ENCODE results near the gene TEKT5.

TEKT5 gene

GRCh38 chr16:10614685-10615084 is 80.0 kb downstream of the TEKT5 start:
- H2BK5ac ChIP-seq (ENCODE audit: low read length), result no peak overlapping the region
- H4K5ac ChIP-seq (ENCODE audit: low read length), result no peak overlapping the region
- no peaks in the 10 kb centered on the region for H3K79me2 ChIP-seq (ENCODE audit: control insufficient read depth, insufficient read depth, low read length)
- no peak for DNase-seq
- peaks cover 8% of the 10 kb centered on the region for H3K4me1 ChIP-seq (ENCODE audit: control insufficient read depth, low read depth, low read length)
- no peak overlapping the region for H3K23ac ChIP-seq (ENCODE audit: low read length)
- no peak overlapping the region for H4K8ac ChIP-seq (ENCODE audit: low read depth, low read length)
- no peaks in the 10 kb centered on the region for H3K27me3 ChIP-seq (ENCODE audit: insufficient read depth, low read length, poor library complexity)
- H3K9ac ChIP-seq (ENCODE audit: low read length), result no peak overlapping the region
- no peak overlapping the region for H2BK120ac ChIP-seq (ENCODE audit: low read depth, low read length)
- H3K18ac ChIP-seq (ENCODE audit: low read length), result no peak overlapping the region
- H3K4me3 ChIP-seq (ENCODE audit: low read length), result no peak overlapping the region
- no peak overlapping the region for H2BK15ac ChIP-seq (replicated peaks; ENCODE audit: low read depth)
- H2AK5ac ChIP-seq (ENCODE audit: low read length), result no peak overlapping the region
- no peaks in the 10 kb centered on the region for H3K36me3 ChIP-seq (ENCODE audit: control insufficient read depth, insufficient read depth, low read length)
- no peak overlapping the region for H3K27ac ChIP-seq (ENCODE audit: low read depth, low read length)
- H3K4me2 ChIP-seq (ENCODE audit: low read length), result no peak overlapping the region
- no peak overlapping the region for H3K4ac ChIP-seq (ENCODE audit: low read depth, low read length)
- H3K56ac ChIP-seq (ENCODE audit: low read length), result no peak overlapping the region
- no peaks in the 10 kb centered on the region for H3K79me1 ChIP-seq (ENCODE audit: low read length)

- H2BK120ac ChIP-seq (ENCODE audit: low read depth, low read length), result no peak overlapping the region
- H3K79me2 ChIP-seq (ENCODE audit: control insufficient read depth, insufficient read depth, low read length), result no peaks in the 10 kb centered on the region
- H3K4ac ChIP-seq (ENCODE audit: low read depth, low read length), result no peak overlapping the region
- no peak overlapping the region for H2BK15ac ChIP-seq (replicated peaks; ENCODE audit: low read depth)
- peak overlapping the region; percentile 71 for H3K23ac ChIP-seq (ENCODE audit: low read length)
- H3K27ac ChIP-seq (ENCODE audit: low read depth, low read length), result no peak overlapping the region
- H3K27me3 ChIP-seq (ENCODE audit: insufficient read depth, low read length, poor library complexity), result no peaks in the 10 kb centered on the region
- H3K4me3 ChIP-seq (ENCODE audit: low read length), result no peak overlapping the region
- no peak overlapping the region for H4K5ac ChIP-seq (ENCODE audit: low read length)
- H3K56ac ChIP-seq (ENCODE audit: low read length), result no peak overlapping the region
- H2AK5ac ChIP-seq (ENCODE audit: low read length), result no peak overlapping the region
- no peaks in the 10 kb centered on the region for H3K79me1 ChIP-seq (ENCODE audit: low read length)
- no peak for DNase-seq
- H3K4me2 ChIP-seq (ENCODE audit: low read length), result no peak overlapping the region
- H3K36me3 ChIP-seq (ENCODE audit: control insufficient read depth, insufficient read depth, low read length), result no peaks in the 10 kb centered on the region
- H3K18ac ChIP-seq (ENCODE audit: low read length), result no peak overlapping the region
- H2BK5ac ChIP-seq (ENCODE audit: low read length), result no peak overlapping the region
- no CpG with 5 or more reads among the region's 6 CpGs for WGBS (ENCODE audit: extremely low coverage, insufficient coverage, low lambda C conversion rate)
- H3K9ac ChIP-seq (ENCODE audit: low read length), result no peak overlapping the region
- H3K4me1 ChIP-seq (ENCODE audit: control insufficient read depth, low read depth, low read length), result peaks cover 4% of the 10 kb centered on the region
- H4K8ac ChIP-seq (ENCODE audit: low read depth, low read length), result no peak overlapping the region
These were observed 80.8 kb downstream of the TEKT5 start for GRCh38 chr16:10613785-10614485.

GRCh38 chr16:10612649-10613179 is 82.0 kb downstream of the TEKT5 start:
- Histone ChIP-seq H3K56ac (ENCODE audit: low read length) (no peak overlapping the region), H3K18ac (ENCODE audit: low read length) (no peak overlapping the region), H3K4me2 (ENCODE audit: low read length) (no peak overlapping the region), H2BK15ac (replicated peaks; ENCODE audit: low read depth) (no peak overlapping the region), H3K27me3 (ENCODE audit: insufficient read depth, low read length, poor library complexity) (no peaks in the 10 kb centered on the region), H2BK120ac (ENCODE audit: low read depth, low read length) (no peak overlapping the region), H2AK5ac (ENCODE audit: low read length) (no peak overlapping the region), H3K4me3 (ENCODE audit: low read length) (no peak overlapping the region), H2BK5ac (ENCODE audit: low read length) (no peak overlapping the region), H3K36me3 (ENCODE audit: control insufficient read depth, insufficient read depth, low read length) (no peaks in the 10 kb centered on the region), H4K5ac (ENCODE audit: low read length) (no peak overlapping the region), H3K23ac (ENCODE audit: low read length) (no peak overlapping the region), H3K9ac (ENCODE audit: low read length) (no peak overlapping the region), H3K79me2 (ENCODE audit: control insufficient read depth, insufficient read depth, low read length) (no peaks in the 10 kb centered on the region), H3K27ac (ENCODE audit: low read depth, low read length) (no peak overlapping the region), H4K8ac (ENCODE audit: low read depth, low read length) (no peak overlapping the region), H3K4ac (ENCODE audit: low read depth, low read length) (no peak overlapping the region), H3K4me1 (ENCODE audit: control insufficient read depth, low read depth, low read length) (peaks cover 2% of the 10 kb centered on the region), H3K79me1 (ENCODE audit: low read length) (no peaks in the 10 kb centered on the region)
- no CpG with 5 or more reads among the region's 6 CpGs for WGBS (ENCODE audit: extremely low coverage, insufficient coverage, low lambda C conversion rate)
- DNase-seq, result no peak

GRCh38 chr16:10611825-10612342 is 82.8 kb downstream of the TEKT5 start:
- Histone ChIP-seq H2AK5ac (ENCODE audit: low read length) (no peak overlapping the region), H2BK5ac (ENCODE audit: low read length) (no peak overlapping the region), H3K4me1 (ENCODE audit: control insufficient read depth, low read depth, low read length) (no peaks in the 10 kb centered on the region), H3K79me1 (ENCODE audit: low read length) (no peaks in the 10 kb centered on the region), H3K9ac (ENCODE audit: low read length) (no peak overlapping the region), H3K79me2 (ENCODE audit: control insufficient read depth, insufficient read depth, low read length) (no peaks in the 10 kb centered on the region), H4K8ac (ENCODE audit: low read depth, low read length) (no peak overlapping the region), H3K4me3 (ENCODE audit: low read length) (no peak overlapping the region), H3K56ac (ENCODE audit: low read length) (no peak overlapping the region), H3K4ac (ENCODE audit: low read depth, low read length) (no peak overlapping the region), H3K4me2 (ENCODE audit: low read length) (no peak overlapping the region), H4K5ac (ENCODE audit: low read length) (no peak overlapping the region), H3K18ac (ENCODE audit: low read length) (no peak overlapping the region), H3K27me3 (ENCODE audit: insufficient read depth, low read length, poor library complexity) (no peaks in the 10 kb centered on the region), H2BK15ac (replicated peaks; ENCODE audit: low read depth) (no peak overlapping the region), H3K27ac (ENCODE audit: low read depth, low read length) (no peak overlapping the region), H3K23ac (ENCODE audit: low read length) (no peak overlapping the region), H3K36me3 (ENCODE audit: control insufficient read depth, insufficient read depth, low read length) (no peaks in the 10 kb centered on the region), H2BK120ac (ENCODE audit: low read depth, low read length) (no peak overlapping the region)
- no peak for DNase-seq
- WGBS (ENCODE audit: extremely low coverage, insufficient coverage, low lambda C conversion rate), result no CpG with 5 or more reads among the region's 6 CpGs

GRCh38 chr16:10610499-10611184 is 84.1 kb downstream of the TEKT5 start:
- Histone ChIP-seq H3K4ac (ENCODE audit: low read depth, low read length) (no peak overlapping the region), H3K23ac (ENCODE audit: low read length) (no peak overlapping the region), H3K27ac (ENCODE audit: low read depth, low read length) (no peak overlapping the region), H3K4me2 (ENCODE audit: low read length) (no peak overlapping the region), H3K36me3 (ENCODE audit: control insufficient read depth, insufficient read depth, low read length) (no peaks in the 10 kb centered on the region), H3K4me1 (ENCODE audit: control insufficient read depth, low read depth, low read length) (no peaks in the 10 kb centered on the region), H2BK15ac (replicated peaks; ENCODE audit: low read depth) (no peak overlapping the region), H4K5ac (ENCODE audit: low read length) (no peak overlapping the region), H3K79me2 (ENCODE audit: control insufficient read depth, insufficient read depth, low read length) (no peaks in the 10 kb centered on the region), H3K18ac (ENCODE audit: low read length) (no peak overlapping the region), H3K27me3 (ENCODE audit: insufficient read depth, low read length, poor library complexity) (no peaks in the 10 kb centered on the region), H2BK120ac (ENCODE audit: low read depth, low read length) (no peak overlapping the region), H4K8ac (ENCODE audit: low read depth, low read length) (no peak overlapping the region), H3K4me3 (ENCODE audit: low read length) (no peak overlapping the region), H3K56ac (ENCODE audit: low read length) (no peak overlapping the region), H3K9ac (ENCODE audit: low read length) (no peak overlapping the region), H2BK5ac (ENCODE audit: low read length) (no peak overlapping the region), H2AK5ac (ENCODE audit: low read length) (no peak overlapping the region), H3K79me1 (ENCODE audit: low read length) (no peaks in the 10 kb centered on the region)
- WGBS (ENCODE audit: extremely low coverage, insufficient coverage, low lambda C conversion rate), result no CpG with 5 or more reads among the region's 13 CpGs
- DNase-seq, result no peak
